ENCODE results near the gene ROCK2.

DNA sequence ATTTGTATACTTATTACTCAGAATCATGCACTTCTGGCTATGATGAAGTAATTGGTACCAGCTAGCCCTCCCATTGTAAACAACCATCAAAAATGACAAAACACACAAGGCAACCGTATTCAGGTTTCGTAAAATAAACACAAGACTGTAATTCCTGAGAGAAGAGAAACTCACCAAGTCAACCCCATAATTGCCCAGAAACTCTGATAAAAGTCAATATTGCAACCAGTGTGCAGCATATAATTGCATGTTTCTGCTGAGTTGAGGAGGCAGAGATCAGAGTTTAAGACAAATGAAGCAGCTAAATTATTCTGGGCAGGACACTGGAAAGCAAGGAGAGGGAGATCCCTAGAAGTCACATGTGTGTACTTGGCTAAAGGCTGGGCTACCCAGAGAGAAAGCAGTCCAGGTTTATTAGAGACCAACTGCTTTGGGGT, 90.3 kb downstream of the ROCK2 start:
- TF ChIP-seq EP300 (IDR thresholded peaks at IDR 0.05) (no peak), POLR2A (IDR thresholded peaks at IDR 0.05) (no peak)
- TF ChIP-seq, protein P1, sequence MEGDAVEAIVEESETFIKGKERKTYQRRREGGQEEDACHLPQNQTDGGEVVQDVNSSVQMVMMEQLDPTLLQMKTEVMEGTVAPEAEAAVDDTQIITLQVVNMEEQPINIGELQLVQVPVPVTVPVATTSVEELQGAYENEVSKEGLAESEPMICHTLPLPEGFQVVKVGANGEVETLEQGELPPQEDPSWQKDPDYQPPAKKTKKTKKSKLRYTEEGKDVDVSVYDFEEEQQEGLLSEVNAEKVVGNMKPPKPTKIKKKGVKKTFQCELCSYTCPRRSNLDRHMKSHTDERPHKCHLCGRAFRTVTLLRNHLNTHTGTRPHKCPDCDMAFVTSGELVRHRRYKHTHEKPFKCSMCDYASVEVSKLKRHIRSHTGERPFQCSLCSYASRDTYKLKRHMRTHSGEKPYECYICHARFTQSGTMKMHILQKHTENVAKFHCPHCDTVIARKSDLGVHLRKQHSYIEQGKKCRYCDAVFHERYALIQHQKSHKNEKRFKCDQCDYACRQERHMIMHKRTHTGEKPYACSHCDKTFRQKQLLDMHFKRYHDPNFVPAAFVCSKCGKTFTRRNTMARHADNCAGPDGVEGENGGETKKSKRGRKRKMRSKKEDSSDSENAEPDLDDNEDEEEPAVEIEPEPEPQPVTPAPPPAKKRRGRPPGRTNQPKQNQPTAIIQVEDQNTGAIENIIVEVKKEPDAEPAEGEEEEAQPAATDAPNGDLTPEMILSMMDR (IDR thresholded peaks at IDR 0.05), result no peak
